Measurements from ENCODE around the gene KRT77.

GRCh38 chr12:52676163-52676562 lies 27.2 kb downstream of the KRT77 start:
- TF ChIP-seq STAT1 (conservative IDR thresholded peaks at IDR 0.05) (no peak), FOXK2 (IDR thresholded peaks at IDR 0.05) (no peak), NRF1 (conservative IDR thresholded peaks at IDR 0.05; ENCODE audit: low read depth, low read length) (no peak), POLR2A (IDR thresholded peaks at IDR 0.05; ENCODE audit: low read depth, low read length) (no peak), CREB1 (IDR thresholded peaks at IDR 0.05; ENCODE audit: low read depth) (no peak), CTCF (IDR thresholded peaks at IDR 0.05 in 2 of 3, conservative IDR thresholded peaks at IDR 0.05 in 1 of 3; ENCODE audit: control insufficient read depth in 2 of 3, extremely low read depth in 1 of 3, insufficient read depth in 1 of 3, low read depth in 3 of 3, low read length in 3 of 3) (no peak), ZNF207 (IDR thresholded peaks at IDR 0.05; ENCODE audit: borderline replicate concordance) (no peak), NR2C2 (IDR thresholded peaks at IDR 0.05; ENCODE audit: borderline replicate concordance, control insufficient read depth, insufficient read length, low read depth) (no peak), YY1 (IDR thresholded peaks at IDR 0.05; ENCODE audit: low read depth, low read length) (no peak), MEF2A (IDR thresholded peaks at IDR 0.05; ENCODE audit: insufficient read depth, low read depth, low read length) (no peak)

Data from GM12878 (cell line).